MM.1S (cell line): ENCODE data around the gene C2CD4C.

Source experiments
- DNase-seq: peaks from one replicate; pipeline ENCODE4 v3.0.0-alpha.2; 2015
- H2AFZ ChIP-seq: fragments of 300-600 bp; sonication (generic); 2 replicates; pipeline ENCODE4 v1.6.0; 2016; ENCODE audit warnings: antibody characterized with exemption, low read length
- H3F3A ChIP-seq: fragments of 300-600 bp; sonication (generic); 2 replicates; pipeline ENCODE4 v1.6.1; 2016; ENCODE audit warnings: mild to moderate bottlenecking, antibody characterized with exemption, low read length, moderate library complexity, mixed read lengths; ENCODE audit not compliant: insufficient read depth
- H3K27ac ChIP-seq: fragments of 300-600 bp; sonication (generic); 2 replicates; pipeline ENCODE4 v1.5.1; 2016; ENCODE audit warnings: mild to moderate bottlenecking, low read length
- H3K27me3 ChIP-seq: fragments of 300-600 bp; sonication (generic); replicated peaks from 2 replicates; pipeline ENCODE4 v1.6.0; 2016; ENCODE audit warnings: low read length; ENCODE audit not compliant: insufficient read depth
- H3K36me3 ChIP-seq: fragments of 300-600 bp; sonication (generic); replicated peaks from 2 replicates; pipeline ENCODE4 v1.6.1; 2016; ENCODE audit warnings: mild to moderate bottlenecking, low read length, mixed read lengths; ENCODE audit not compliant: insufficient read depth
- H3K4me1 ChIP-seq: fragments of 300-600 bp; sonication (generic); 2 replicates; pipeline ENCODE4 v1.6.1; 2016; ENCODE audit warnings: low read length, mixed read lengths
- H3K4me2 ChIP-seq: fragments of 300-600 bp; sonication (generic); 2 replicates; pipeline ENCODE4 v1.6.0; 2016; ENCODE audit warnings: low read depth, low read length
- H3K4me3 ChIP-seq: fragments of 300-600 bp; sonication (generic); 2 replicates; pipeline ENCODE4 v1.5.1; 2016; ENCODE audit warnings: low read length, mixed read lengths
- H3K79me2 ChIP-seq: fragments of 300-600 bp; sonication (generic); 2 replicates; pipeline ENCODE4 v1.6.1; 2016; ENCODE audit warnings: mixed run types, low read length, mixed read lengths
- H3K9ac ChIP-seq: fragments of 300-600 bp; sonication (generic); 2 replicates; pipeline ENCODE4 v1.6.1; 2016; ENCODE audit warnings: low read length, mixed read lengths
- H3K9me2 ChIP-seq: fragments of 300-600 bp; sonication (generic); replicated peaks from 2 replicates; pipeline ENCODE4 v1.6.1; 2016; ENCODE audit warnings: mild to moderate bottlenecking, low read length, mixed read lengths; ENCODE audit not compliant: insufficient read depth
- H3K9me3 ChIP-seq: fragments of 300-600 bp; sonication (generic); replicated peaks from 2 replicates; pipeline ENCODE4 v1.6.1; 2016; ENCODE audit warnings: mild to moderate bottlenecking, low read length, mixed read lengths; ENCODE audit not compliant: insufficient read depth
- H4K20me1 ChIP-seq: fragments of 300-600 bp; sonication (generic); 2 replicates; pipeline ENCODE4 v1.6.1; 2016; ENCODE audit warnings: mild to moderate bottlenecking, low read length, moderate library complexity, mixed read lengths; ENCODE audit not compliant: insufficient read depth
- EZH2 ChIP-seq: fragments of 300-600 bp; sonication (generic); optimal IDR thresholded peaks from 2 replicates; pipeline ENCODE3; 2017; ENCODE audit warnings: low read depth, mild to moderate bottlenecking, antibody characterized with exemption, low read length, mixed read lengths
- EZH2phosphoT487 ChIP-seq: fragments of 300-600 bp; sonication (generic); IDR thresholded peaks from 2 replicates; pipeline ENCODE4 v1.6.1; 2018; ENCODE audit warnings: antibody characterized with exemption, low read length
- TF ChIP-seq, protein P1 (sequence below): fragments of 300-600 bp; sonication (generic); IDR thresholded peaks from 2 replicates; pipeline ENCODE4 v1.5.1; 2016; ENCODE audit warnings: antibody characterized with exemption, low read length, mixed read lengths

The C2CD4C gene

DNA sequence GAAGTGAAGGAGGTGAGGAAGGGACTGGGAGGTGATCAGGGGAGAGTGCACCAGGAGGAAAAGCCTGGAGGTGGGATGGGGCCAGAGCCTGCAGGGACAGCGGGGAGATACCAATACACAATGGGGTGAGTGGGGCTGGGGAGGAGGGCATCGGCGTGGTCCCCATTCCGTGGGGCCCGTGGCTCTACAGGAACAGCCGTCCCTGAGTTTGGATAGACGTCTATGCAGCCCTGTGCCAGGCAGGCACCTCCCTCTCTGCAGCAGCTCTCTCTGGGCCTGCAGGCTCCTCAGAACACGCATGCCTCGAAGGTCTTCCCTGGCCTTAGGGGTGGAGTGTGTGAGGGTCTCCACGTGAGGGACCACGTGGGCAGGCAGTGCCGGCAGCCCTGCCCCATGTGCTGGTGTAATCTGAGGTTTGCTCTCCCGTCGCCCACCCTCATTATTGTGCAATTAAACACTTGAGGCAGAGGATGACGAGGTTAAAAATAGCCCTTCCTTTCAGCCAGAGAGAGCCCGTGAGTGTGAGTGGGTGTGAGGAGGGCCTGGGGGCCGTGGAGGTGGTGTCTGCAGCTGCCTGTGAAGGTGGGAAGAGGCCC, 16.5 kb downstream of the C2CD4C start:
- DNase-seq, result no peak
- TF ChIP-seq EZH2, result no peak
- no peak for TF ChIP-seq EZH2phosphoT487
- TF ChIP-seq, protein P1, sequence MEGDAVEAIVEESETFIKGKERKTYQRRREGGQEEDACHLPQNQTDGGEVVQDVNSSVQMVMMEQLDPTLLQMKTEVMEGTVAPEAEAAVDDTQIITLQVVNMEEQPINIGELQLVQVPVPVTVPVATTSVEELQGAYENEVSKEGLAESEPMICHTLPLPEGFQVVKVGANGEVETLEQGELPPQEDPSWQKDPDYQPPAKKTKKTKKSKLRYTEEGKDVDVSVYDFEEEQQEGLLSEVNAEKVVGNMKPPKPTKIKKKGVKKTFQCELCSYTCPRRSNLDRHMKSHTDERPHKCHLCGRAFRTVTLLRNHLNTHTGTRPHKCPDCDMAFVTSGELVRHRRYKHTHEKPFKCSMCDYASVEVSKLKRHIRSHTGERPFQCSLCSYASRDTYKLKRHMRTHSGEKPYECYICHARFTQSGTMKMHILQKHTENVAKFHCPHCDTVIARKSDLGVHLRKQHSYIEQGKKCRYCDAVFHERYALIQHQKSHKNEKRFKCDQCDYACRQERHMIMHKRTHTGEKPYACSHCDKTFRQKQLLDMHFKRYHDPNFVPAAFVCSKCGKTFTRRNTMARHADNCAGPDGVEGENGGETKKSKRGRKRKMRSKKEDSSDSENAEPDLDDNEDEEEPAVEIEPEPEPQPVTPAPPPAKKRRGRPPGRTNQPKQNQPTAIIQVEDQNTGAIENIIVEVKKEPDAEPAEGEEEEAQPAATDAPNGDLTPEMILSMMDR, result no peak
- Histone ChIP-seq H3K9ac (no peak overlapping the region), H3K4me3 (no peak overlapping the region), H3F3A (no peaks in the 10 kb centered on the region), H3K79me2 (no peaks in the 10 kb centered on the region), H4K20me1 (no peaks in the 10 kb centered on the region), H3K36me3 (no peaks in the 10 kb centered on the region), H3K27me3 (peaks cover 67% of the 10 kb centered on the region), H3K4me1 (no peaks in the 10 kb centered on the region), H3K9me3 (no peaks in the 10 kb centered on the region), H3K9me2 (no peaks in the 10 kb centered on the region), H2AFZ (no peak overlapping the region), H3K27ac (no peak overlapping the region), H3K4me2 (no peak overlapping the region)

GRCh38 chr19:391726-392374, 17.1 kb downstream of the C2CD4C start:
- Histone ChIP-seq H3F3A (no peaks in the 10 kb centered on the region), H3K27me3 (peaks cover 63% of the 10 kb centered on the region), H3K4me2 (no peak overlapping the region), H3K4me1 (no peaks in the 10 kb centered on the region), H3K9me3 (no peaks in the 10 kb centered on the region), H2AFZ (no peak overlapping the region), H3K9me2 (no peaks in the 10 kb centered on the region), H3K79me2 (no peaks in the 10 kb centered on the region), H3K4me3 (no peak overlapping the region), H3K27ac (no peak overlapping the region), H3K9ac (no peak overlapping the region), H3K36me3 (no peaks in the 10 kb centered on the region), H4K20me1 (no peaks in the 10 kb centered on the region)
- TF ChIP-seq, protein P1, result no peak
- TF ChIP-seq EZH2phosphoT487, result no peak
- no peak for DNase-seq

DNA sequence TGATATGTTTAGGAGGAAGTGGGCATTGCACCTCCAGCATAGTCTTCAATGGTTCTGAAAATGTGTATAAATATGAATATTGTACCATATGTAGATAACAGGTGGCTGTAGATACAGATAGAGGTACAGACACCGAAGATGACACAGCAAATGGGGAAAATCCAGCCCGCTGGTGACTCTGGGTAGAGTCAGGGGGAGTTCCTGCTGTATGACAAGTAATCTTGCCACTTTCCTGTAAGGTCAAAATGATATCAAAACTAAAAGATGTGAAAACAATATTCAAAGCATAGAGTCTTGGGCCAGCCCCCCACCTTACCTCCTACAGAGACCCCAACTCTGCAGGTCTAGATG, 17.8 kb downstream of the C2CD4C start:
- H3K4me3 ChIP-seq, result no peak overlapping the region
- H3K79me2 ChIP-seq, result no peaks in the 10 kb centered on the region
- no peaks in the 10 kb centered on the region for H3K36me3 ChIP-seq
- H3K9me3 ChIP-seq, result no peaks in the 10 kb centered on the region
- H2AFZ ChIP-seq, result no peak overlapping the region
- no peak for DNase-seq
- no peaks in the 10 kb centered on the region for H3F3A ChIP-seq
- H3K4me1 ChIP-seq, result no peaks in the 10 kb centered on the region
- H3K4me2 ChIP-seq, result no peak overlapping the region
- H3K9me2 ChIP-seq, result no peaks in the 10 kb centered on the region
- no peaks in the 10 kb centered on the region for H4K20me1 ChIP-seq
- TF ChIP-seq EZH2, result no peak
- no peak for TF ChIP-seq EZH2phosphoT487
- TF ChIP-seq, protein P1, result no peak
- H3K27me3 ChIP-seq, result peaks cover 63% of the 10 kb centered on the region
- no peak overlapping the region for H3K9ac ChIP-seq
- no peak overlapping the region for H3K27ac ChIP-seq
